ENCODE data around the gene GDA. TPM values are rescaled to one million over a fixed set of nuclear protein-coding genes. Genes with fewer than 3 reads are reported as not detected.

GDA gene
- total RNA-seq, 1 donor from 2014 or later = 0.04 TPM

DNA sequence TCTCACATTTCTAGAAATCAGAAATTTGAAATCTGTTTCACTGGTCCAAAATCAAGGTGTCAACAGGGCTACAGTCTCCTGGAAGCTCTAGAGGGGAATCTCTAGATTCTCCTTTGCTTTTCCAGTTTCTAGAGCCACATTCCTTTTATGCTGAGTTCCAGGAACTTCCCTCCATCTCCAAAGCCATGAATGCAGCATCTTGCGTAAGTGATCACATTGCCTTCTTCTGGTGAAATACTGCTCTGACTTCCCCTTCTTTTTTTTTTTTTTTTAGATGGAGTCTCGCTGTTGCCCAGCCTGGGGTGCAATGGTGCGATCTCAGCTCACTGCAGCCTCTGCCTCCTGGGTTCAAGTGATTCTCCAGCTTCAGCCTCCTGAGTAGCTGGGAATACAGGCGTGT lies 23.8 kb downstream of the GDA start:
- no peak for DNase-seq (ENCODE audit: low read depth)
- H3K4me3 ChIP-seq (ENCODE audit: low read depth, low read length) = no peak overlapping the region
- no peak for TF ChIP-seq CTCF (IDR thresholded peaks at IDR 0.05; ENCODE audit: insufficient read depth, low read length, poor library complexity, severe bottlenecking)

GRCh38 chr9:72185561-72185960 lies 36.3 kb downstream of the GDA start:
- TF ChIP-seq CTCF (IDR thresholded peaks at IDR 0.05; ENCODE audit: insufficient read depth, low read length, poor library complexity, severe bottlenecking) = no peak
- no peak for DNase-seq (ENCODE audit: low read depth)
- Histone ChIP-seq H3K4me3 (ENCODE audit: low read depth, low read length) (no peak overlapping the region), H3K27me3 (ENCODE audit: control insufficient read depth, insufficient read depth, low read length) (no peaks in the 10 kb centered on the region), H3K36me3 (ENCODE audit: control insufficient read depth, insufficient read depth, low read length) (no peaks in the 10 kb centered on the region)

More for the DNA sequence above, 23.8 kb downstream of the GDA start:
- Histone ChIP-seq H3K36me3 (ENCODE audit: control insufficient read depth, insufficient read depth, low read length) (no peaks in the 10 kb centered on the region), H3K27me3 (ENCODE audit: control insufficient read depth, insufficient read depth, low read length) (no peaks in the 10 kb centered on the region)

GRCh38 chr9:72187121-72187695 lies 38.0 kb downstream of the GDA start:
- no peak for TF ChIP-seq CTCF (IDR thresholded peaks at IDR 0.05; ENCODE audit: insufficient read depth, low read length, poor library complexity, severe bottlenecking)
- Histone ChIP-seq H3K36me3 (ENCODE audit: control insufficient read depth, insufficient read depth, low read length) (no peaks in the 10 kb centered on the region), H3K4me3 (ENCODE audit: low read depth, low read length) (no peak overlapping the region), H3K27me3 (ENCODE audit: control insufficient read depth, insufficient read depth, low read length) (no peaks in the 10 kb centered on the region)
- DNase-seq (ENCODE audit: low read depth) = no peak

- Histone ChIP-seq H3K27me3 (ENCODE audit: control insufficient read depth, insufficient read depth, low read length) (no peaks in the 10 kb centered on the region), H3K36me3 (ENCODE audit: control insufficient read depth, insufficient read depth, low read length) (no peaks in the 10 kb centered on the region), H3K4me3 (ENCODE audit: low read depth, low read length) (no peak overlapping the region)
- DNase-seq (ENCODE audit: low read depth) = no peak
- TF ChIP-seq CTCF (IDR thresholded peaks at IDR 0.05; ENCODE audit: insufficient read depth, low read length, poor library complexity, severe bottlenecking) = no peak
Observed at GRCh38 chr9:72188232-72188631, 39.0 kb downstream of the GDA start.

DNA sequence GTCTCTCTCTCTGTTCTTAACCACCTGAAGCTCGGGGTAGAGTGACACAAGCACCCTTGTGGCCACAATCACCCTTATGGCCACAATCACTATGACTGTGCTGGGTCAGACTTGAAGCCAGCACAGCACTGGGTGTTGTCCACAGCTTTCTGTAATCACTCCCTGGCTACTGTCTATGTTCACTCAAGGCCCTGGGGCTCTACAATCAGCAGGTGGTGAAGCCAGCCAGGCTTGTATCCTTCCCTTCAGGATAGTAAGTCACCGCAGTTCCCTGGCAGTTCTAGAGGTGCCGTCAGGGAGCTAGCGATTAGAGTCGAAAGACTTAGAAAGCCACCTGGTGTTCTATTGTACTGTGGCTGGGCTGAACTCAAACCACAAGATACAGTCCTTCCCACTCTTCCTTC lies 44.2 kb downstream of the GDA start:
- no peak for TF ChIP-seq CTCF (IDR thresholded peaks at IDR 0.05; ENCODE audit: insufficient read depth, low read length, poor library complexity, severe bottlenecking)

DNA sequence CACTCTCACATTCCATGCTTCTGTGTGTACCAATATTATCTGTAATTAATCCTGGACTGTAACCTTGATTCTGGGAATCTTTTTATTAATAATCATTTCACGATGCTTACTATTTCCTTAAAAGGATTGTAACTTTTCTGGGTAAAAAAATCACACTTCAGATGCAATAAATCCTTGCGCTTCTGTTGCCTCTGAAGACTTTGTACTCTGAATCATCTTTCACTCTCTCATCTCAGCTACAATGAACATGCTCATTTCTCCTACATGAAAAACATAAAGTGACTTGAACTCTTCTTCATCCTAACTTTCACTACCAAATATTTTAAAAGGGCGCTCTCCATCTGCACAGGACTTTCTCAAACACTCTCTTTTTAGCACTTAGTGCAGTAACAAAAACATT lies 50.0 kb downstream of the GDA start:
- Histone ChIP-seq H3K36me3 (ENCODE audit: control insufficient read depth, insufficient read depth, low read length) (no peaks in the 10 kb centered on the region), H3K27me3 (ENCODE audit: control insufficient read depth, insufficient read depth, low read length) (no peaks in the 10 kb centered on the region), H3K4me3 (ENCODE audit: low read depth, low read length) (no peak overlapping the region)
- DNase-seq (ENCODE audit: low read depth) = no peak
- no peak for TF ChIP-seq CTCF (IDR thresholded peaks at IDR 0.05; ENCODE audit: insufficient read depth, low read length, poor library complexity, severe bottlenecking)

More for the DNA sequence above, 44.2 kb downstream of the GDA start:
- H3K36me3 ChIP-seq (ENCODE audit: control insufficient read depth, insufficient read depth, low read length) = no peaks in the 10 kb centered on the region
- no peak overlapping the region for H3K4me3 ChIP-seq (ENCODE audit: low read depth, low read length)
- no peak for DNase-seq (ENCODE audit: low read depth)
- no peaks in the 10 kb centered on the region for H3K27me3 ChIP-seq (ENCODE audit: control insufficient read depth, insufficient read depth, low read length)

Measured in kidney epithelial cell (primary cell).